Measurements from ENCODE around the gene LMX1A. TPM values are rescaled to one million over a fixed set of nuclear protein-coding genes. Genes with fewer than 3 reads are reported as not detected.

Gene LMX1A
- polyA plus RNA-seq, 2 of the 4 experiments (the other 2 are of a cell fraction): not detected

DNA sequence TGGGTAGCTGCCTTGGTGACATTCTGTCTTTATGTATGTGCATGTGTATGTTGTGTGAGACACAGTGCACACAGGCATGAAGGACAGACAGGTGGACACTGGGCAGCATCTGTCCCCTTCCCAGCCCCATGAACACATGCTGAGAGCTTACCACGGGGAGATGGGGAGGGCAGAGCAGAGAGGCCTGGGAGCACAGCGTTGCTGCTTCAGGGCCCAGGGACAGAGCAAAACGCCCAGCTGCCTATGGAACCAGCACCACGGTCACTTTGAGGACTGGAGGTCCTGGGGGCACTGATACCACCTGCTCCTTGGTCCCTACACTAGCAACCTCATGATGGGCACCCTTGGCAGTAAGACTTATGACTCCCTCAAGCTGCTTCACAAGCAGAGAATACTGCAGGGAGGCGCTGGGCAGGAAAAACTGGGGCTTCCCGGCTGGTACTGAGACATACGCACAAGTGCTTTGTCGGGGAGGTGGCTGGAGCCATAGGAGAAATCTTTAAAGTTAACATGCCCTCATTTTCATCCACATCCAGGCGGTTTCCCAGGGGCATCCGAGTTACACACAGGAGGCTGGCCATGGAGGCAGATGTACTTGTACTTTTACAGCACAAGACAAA, 40.3 kb downstream of the LMX1A start:
- no peak for DNase-seq (ENCODE audit: low read depth in 1 of 2, low spot score in 1 of 2)
- Histone ChIP-seq H3K4me3 (no peak overlapping the region), H3K9me3 (no peaks in the 10 kb centered on the region), H3K27ac (no peak overlapping the region), H3K4me1 (no peaks in the 10 kb centered on the region), H3K4me2 (no peak overlapping the region)
- POLR2A ChIA-PET: no interaction called here
- no peak for FAIRE-seq
- TF ChIP-seq SMC3 (IDR thresholded peaks at IDR 0.05) (no peak), TFCP2L1 (CRISPR knock-in tag; IDR thresholded peaks at IDR 0.05) (no peak), ZC3H11A (IDR thresholded peaks at IDR 0.05) (no peak), NPAS2 (CRISPR knock-in tag; IDR thresholded peaks at IDR 0.05; ENCODE audit: borderline replicate concordance) (no peak), GATA3 (IDR thresholded peaks at IDR 0.05; ENCODE audit: borderline replicate concordance) (no peak), ZFP36 (IDR thresholded peaks at IDR 0.05; ENCODE audit: borderline replicate concordance, partially characterized antibody) (no peak), ESRRA (IDR thresholded peaks at IDR 0.05; ENCODE audit: borderline replicate concordance, low read length) (no peak), CBX2 (IDR thresholded peaks at IDR 0.05; ENCODE audit: borderline replicate concordance, low read depth) (no peak), EP300 (IDR thresholded peaks at IDR 0.05) (no peak), MYC (IDR thresholded peaks at IDR 0.05; ENCODE audit: borderline replicate concordance, low read length) (no peak), BHLHE40 (IDR thresholded peaks at IDR 0.05; ENCODE audit: low read depth, low read length) (no peak), EHF (CRISPR knock-in tag; IDR thresholded peaks at IDR 0.05) (no peak), RCOR1 (IDR thresholded peaks at IDR 0.05; ENCODE audit: low read depth, low read length) (no peak), MAZ (IDR thresholded peaks at IDR 0.05; ENCODE audit: borderline replicate concordance, low read depth, low read length) (no peak), HEYL (CRISPR knock-in tag; IDR thresholded peaks at IDR 0.05) (no peak), PHF8 (IDR thresholded peaks at IDR 0.05; ENCODE audit: borderline replicate concordance, low read depth) (no peak)
- TF ChIP-seq, protein P1, sequence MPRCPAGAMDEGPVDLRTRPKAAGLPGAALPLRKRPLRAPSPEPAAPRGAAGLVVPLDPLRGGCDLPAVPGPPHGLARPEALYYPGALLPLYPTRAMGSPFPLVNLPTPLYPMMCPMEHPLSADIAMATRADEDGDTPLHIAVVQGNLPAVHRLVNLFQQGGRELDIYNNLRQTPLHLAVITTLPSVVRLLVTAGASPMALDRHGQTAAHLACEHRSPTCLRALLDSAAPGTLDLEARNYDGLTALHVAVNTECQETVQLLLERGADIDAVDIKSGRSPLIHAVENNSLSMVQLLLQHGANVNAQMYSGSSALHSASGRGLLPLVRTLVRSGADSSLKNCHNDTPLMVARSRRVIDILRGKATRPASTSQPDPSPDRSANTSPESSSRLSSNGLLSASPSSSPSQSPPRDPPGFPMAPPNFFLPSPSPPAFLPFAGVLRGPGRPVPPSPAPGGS (IDR thresholded peaks at IDR 0.05): no peak
- ATAC-seq: no peak
- WGBS (ENCODE audit: missing lambda C conversion rate): 10% methylated on average over 10 of the region's 10 CpGs
- CTCF ChIA-PET: no interaction called here

DNA sequence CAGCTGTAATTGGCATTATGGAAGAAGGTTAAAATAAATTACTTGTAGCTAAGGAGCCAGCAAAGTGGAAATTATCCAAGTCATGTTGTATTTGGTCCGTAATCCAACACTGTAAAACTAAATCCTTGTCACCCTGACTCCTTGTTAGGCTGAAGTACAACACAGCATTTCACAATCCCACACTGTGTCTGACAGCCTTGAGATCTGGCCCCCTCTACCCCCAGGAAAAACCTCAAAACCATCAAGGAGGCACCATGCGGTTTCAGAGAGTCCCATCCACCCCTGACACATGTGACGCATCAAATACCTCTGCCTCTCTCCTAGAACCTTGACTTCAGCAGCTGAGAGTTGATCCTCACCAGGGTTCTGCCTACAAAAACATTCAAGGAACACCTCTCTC, 41.0 kb downstream of the LMX1A start:
- ATAC-seq (no peak), FAIRE-seq (no peak), DNase-seq (ENCODE audit: low read depth in 1 of 2, low spot score in 1 of 2) (no peak)
- Histone ChIP-seq H3K4me1 (no peaks in the 10 kb centered on the region), H3K4me2 (no peak overlapping the region), H3K27ac (no peak overlapping the region), H3K9me3 (no peaks in the 10 kb centered on the region), H3K4me3 (no peak overlapping the region)
- TF ChIP-seq, protein P2, sequence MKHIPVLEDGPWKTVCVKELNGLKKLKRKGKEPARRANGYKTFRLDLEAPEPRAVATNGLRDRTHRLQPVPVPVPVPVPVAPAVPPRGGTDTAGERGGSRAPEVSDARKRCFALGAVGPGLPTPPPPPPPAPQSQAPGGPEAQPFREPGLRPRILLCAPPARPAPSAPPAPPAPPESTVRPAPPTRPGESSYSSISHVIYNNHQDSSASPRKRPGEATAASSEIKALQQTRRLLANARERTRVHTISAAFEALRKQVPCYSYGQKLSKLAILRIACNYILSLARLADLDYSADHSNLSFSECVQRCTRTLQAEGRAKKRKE (CRISPR knock-in tag; IDR thresholded peaks at IDR 0.05; ENCODE audit: low read depth): no peak
- no peak for TF ChIP-seq CBX2 (IDR thresholded peaks at IDR 0.05; ENCODE audit: borderline replicate concordance, low read depth)
- no peak for TF ChIP-seq POLR2A (IDR thresholded peaks at IDR 0.05; ENCODE audit: low read length)
- TF ChIP-seq RFX5 (IDR thresholded peaks at IDR 0.05): no peak
- TF ChIP-seq CHD2 (IDR thresholded peaks at IDR 0.05; ENCODE audit: low read length, partially characterized antibody): no peak
- TF ChIP-seq, protein P1 (IDR thresholded peaks at IDR 0.05): no peak
- 25% methylated on average over 3 of the region's 3 CpGs for WGBS (ENCODE audit: missing lambda C conversion rate)
- CTCF ChIA-PET: no interaction called here
- POLR2A ChIA-PET: no interaction called here

DNA sequence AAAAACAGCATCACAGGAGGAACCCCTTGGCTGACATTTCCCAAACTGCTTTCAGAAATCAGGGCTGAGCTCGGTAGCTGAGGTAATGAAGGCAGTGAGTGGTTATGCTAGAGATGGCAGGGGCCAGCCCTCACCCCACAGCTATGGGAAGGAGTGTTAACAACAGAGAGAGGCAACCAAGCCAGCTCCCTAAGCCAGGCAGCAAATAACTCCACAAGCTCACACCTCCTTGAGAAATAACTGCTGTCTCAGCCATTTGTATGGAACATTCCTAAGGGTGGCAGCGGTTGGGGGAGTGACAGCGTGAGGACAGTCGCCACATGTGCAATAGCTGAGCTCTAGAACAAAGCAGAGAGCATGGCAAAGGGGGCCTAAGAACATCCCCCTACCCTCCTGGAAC, 42.6 kb downstream of the LMX1A start:
- CTCF ChIA-PET: no interaction called here
- TF ChIP-seq, protein P1 (IDR thresholded peaks at IDR 0.05): no peak
- peak; percentile 54 for TF ChIP-seq MAFK (IDR thresholded peaks at IDR 0.05; ENCODE audit: partially characterized antibody)
- TF ChIP-seq NR3C1 (IDR thresholded peaks at IDR 0.05): no peak

More for the DNA sequence above, 42.6 kb downstream of the LMX1A start:
- POLR2A ChIA-PET: no interaction called here
- Histone ChIP-seq H3K4me3 (no peak overlapping the region), H3K9me3 (no peaks in the 10 kb centered on the region), H3K4me2 (no peak overlapping the region), H3K27ac (no peak overlapping the region), H3K4me1 (no peaks in the 10 kb centered on the region)
- DNase-seq (ENCODE audit: low read depth in 1 of 2, low spot score in 1 of 2) (no peak), FAIRE-seq (no peak), ATAC-seq (no peak)
- 5% methylated on average over 4 of the region's 4 CpGs for WGBS (ENCODE audit: missing lambda C conversion rate)

Measured in A549 (cell line).